ENCODE measurements around the gene LHPP.

DNA sequence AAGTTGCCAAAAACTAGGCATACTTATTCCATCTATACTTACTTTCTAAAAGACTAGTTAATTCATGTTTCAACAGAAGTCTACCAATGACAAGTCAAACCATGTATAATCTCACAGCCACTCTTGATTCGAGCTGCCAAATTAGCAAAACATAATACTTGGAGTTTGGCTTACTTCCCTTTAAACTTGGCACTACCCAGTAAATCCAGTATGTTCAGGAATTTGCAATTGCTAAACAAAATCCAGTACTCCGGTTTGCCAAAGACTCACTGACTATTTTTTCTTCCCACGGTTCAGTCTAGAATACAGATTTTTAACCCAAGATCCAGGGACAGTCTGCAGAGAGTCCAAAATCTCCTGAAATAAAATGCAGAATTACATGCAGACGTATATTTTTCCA is 47.5 kb upstream of the LHPP start:
- TF ChIP-seq EZH2 (IDR thresholded peaks at IDR 0.05) (no peak), POLR2AphosphoS5 (IDR thresholded peaks at IDR 0.05; ENCODE audit: borderline replicate concordance, low read depth, low read length) (no peak)

Measured in SK-N-MC (cell line).